Gastrocnemius medialis (tissue), 4 donors: ENCODE measurements around the gene PTPN6.

Source experiments
- POLR2A ChIP-seq, 2 donors: fragments of 450-650 bp; IDR thresholded peaks; one replicate each; pipeline ENCODE4 v1.6.1; 2017; ENCODE audit warnings: antibody characterized with exemption in 2 of 2, mild to moderate bottlenecking in 2 of 2, moderate library complexity in 2 of 2
- TF ChIP-seq, protein P1 (sequence below), 5 experiments: fragments of 450-650 bp in 3 of 5; fragments of 200-600 bp in 2 of 5; sonication (generic) in 2 of 5; IDR thresholded peaks in 4 of 5; conservative IDR thresholded peaks in 1 of 5; 1 replicate in 4 of 5; 2 replicates in 1 of 5; pipeline ENCODE4 v1.5.1; 2016 to 2019; ENCODE audit warnings: antibody characterized with exemption in 5 of 5, mild to moderate bottlenecking in 3 of 5, moderate library complexity in 3 of 5

GRCh38 chr12:6970096-6970527 is 19.0 kb downstream of the PTPN6 start:
- TF ChIP-seq, protein P1, sequence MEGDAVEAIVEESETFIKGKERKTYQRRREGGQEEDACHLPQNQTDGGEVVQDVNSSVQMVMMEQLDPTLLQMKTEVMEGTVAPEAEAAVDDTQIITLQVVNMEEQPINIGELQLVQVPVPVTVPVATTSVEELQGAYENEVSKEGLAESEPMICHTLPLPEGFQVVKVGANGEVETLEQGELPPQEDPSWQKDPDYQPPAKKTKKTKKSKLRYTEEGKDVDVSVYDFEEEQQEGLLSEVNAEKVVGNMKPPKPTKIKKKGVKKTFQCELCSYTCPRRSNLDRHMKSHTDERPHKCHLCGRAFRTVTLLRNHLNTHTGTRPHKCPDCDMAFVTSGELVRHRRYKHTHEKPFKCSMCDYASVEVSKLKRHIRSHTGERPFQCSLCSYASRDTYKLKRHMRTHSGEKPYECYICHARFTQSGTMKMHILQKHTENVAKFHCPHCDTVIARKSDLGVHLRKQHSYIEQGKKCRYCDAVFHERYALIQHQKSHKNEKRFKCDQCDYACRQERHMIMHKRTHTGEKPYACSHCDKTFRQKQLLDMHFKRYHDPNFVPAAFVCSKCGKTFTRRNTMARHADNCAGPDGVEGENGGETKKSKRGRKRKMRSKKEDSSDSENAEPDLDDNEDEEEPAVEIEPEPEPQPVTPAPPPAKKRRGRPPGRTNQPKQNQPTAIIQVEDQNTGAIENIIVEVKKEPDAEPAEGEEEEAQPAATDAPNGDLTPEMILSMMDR (IDR thresholded peaks at IDR 0.05 in 4 of 5, conservative IDR thresholded peaks at IDR 0.05 in 1 of 5), result no peak
- no peak for TF ChIP-seq POLR2A (IDR thresholded peaks at IDR 0.05)
